IMR-90 (cell line): Measurements from ENCODE around the gene MAPKAP1. TPM values are rescaled to one million over a fixed set of nuclear protein-coding genes. Genes with fewer than 3 reads are reported as not detected.

Experiments used
- ATAC-seq: fragments of 200-7000 bp; cut with Tn5 transposase; 2 replicates; pipeline ENCODE4 v1.9.1; 2020; ENCODE audit warnings: low read depth, mild to moderate bottlenecking, moderate library complexity
- BruUV-seq: library from RNA; stranded (reverse); fragments of 400-500 nt; replicated peaks from 2 replicates; lab custom pipeline; 2021; lab: Mats Ljungman, UMichigan
- CTCF ChIA-PET: fragments of 300-600 bp; formaldehyde crosslinking; extraction: SDS; loops from one replicate; lab custom pipeline; 2021; ENCODE audit warnings: antibody characterized with exemption; lab: Yijun Ruan, JAX
- POLR2A ChIA-PET: fragments of 300-600 bp; sonication (Branson Sonifier 250); formaldehyde crosslinking; loops from one replicate; lab custom pipeline; 2022; ENCODE audit warnings: antibody characterized with exemption; ENCODE audit not compliant: unreplicated experiment; lab: Charles Lee
- DNase-seq: peaks from one replicate; pipeline ENCODE4 v3.0.0; 2013
- H2AFZ ChIP-seq: replicated peaks from 2 replicates; pipeline ENCODE3; 2013; ENCODE audit warnings: low read length, mild to moderate bottlenecking; ENCODE audit not compliant: poor library complexity
- H2AK5ac ChIP-seq: 2 replicates; pipeline ENCODE4 v1.6.1; 2013; ENCODE audit warnings: low read depth, low read length, inconsistent platforms
- H2AK9ac ChIP-seq: replicated peaks from 2 replicates; pipeline ENCODE3; 2013; ENCODE audit warnings: mild to moderate bottlenecking, low read depth, low read length, moderate library complexity; ENCODE audit not compliant: poor library complexity
- H2BK120ac ChIP-seq: 2 replicates; pipeline ENCODE4 v1.6.1; 2013; ENCODE audit warnings: low read depth, low read length, inconsistent platforms
- H2BK15ac ChIP-seq: 3 replicates; pipeline ENCODE4 v1.6.1; 2013; ENCODE audit warnings: low read depth, low read length, inconsistent platforms
- H2BK20ac ChIP-seq: 2 replicates; pipeline ENCODE4 v1.6.1; 2013; ENCODE audit warnings: low read depth, mild to moderate bottlenecking, inconsistent platforms, low read length, moderate library complexity
- H2BK5ac ChIP-seq: 2 replicates; pipeline ENCODE4 v1.6.1; 2013; ENCODE audit warnings: mild to moderate bottlenecking, low read depth, low read length, inconsistent platforms; ENCODE audit not compliant: poor library complexity, severe bottlenecking
- H3K14ac ChIP-seq: replicated peaks from 2 replicates; pipeline ENCODE4 v1.6.1; 2013; ENCODE audit warnings: low read depth, low read length, inconsistent platforms
- H3K18ac ChIP-seq: 2 replicates; pipeline ENCODE4 v1.6.1; 2013; ENCODE audit warnings: low read depth, low read length, control low read depth
- H3K23ac ChIP-seq: 2 replicates; pipeline ENCODE4 v1.6.1; 2013; ENCODE audit warnings: low read depth, low read length, inconsistent platforms
- H3K27ac ChIP-seq: 2 replicates; pipeline ENCODE4 v1.5.1; 2013; ENCODE audit warnings: mild to moderate bottlenecking, control low read depth, low read length; ENCODE audit not compliant: insufficient read depth
- H3K27me3 ChIP-seq: 2 replicates; pipeline ENCODE4 v1.6.1; 2013; ENCODE audit warnings: low read length; ENCODE audit not compliant: control insufficient read depth, insufficient read depth
- H3K36me3 ChIP-seq: 2 replicates; pipeline ENCODE4 v1.6.1; 2013; ENCODE audit warnings: low read length, mixed read lengths; ENCODE audit not compliant: control insufficient read depth, insufficient read depth
- H3K4ac ChIP-seq: 2 replicates; pipeline ENCODE4 v1.6.1; 2013; ENCODE audit warnings: low read depth, low read length, inconsistent platforms
- H3K4me1 ChIP-seq: 2 replicates; pipeline ENCODE4 v1.6.1; 2013; ENCODE audit warnings: low read length, mixed read lengths; ENCODE audit not compliant: control insufficient read depth, insufficient read depth
- H3K4me2 ChIP-seq: 2 replicates; pipeline ENCODE4 v1.6.1; 2013; ENCODE audit warnings: low read depth, mild to moderate bottlenecking, control low read depth, low read length, moderate library complexity
- H3K4me3 ChIP-seq: 2 replicates; pipeline ENCODE4 v1.5.1; 2013; ENCODE audit warnings: low read depth, mild to moderate bottlenecking, control low read depth, low read length, moderate library complexity; ENCODE audit not compliant: insufficient read depth
- H3K56ac ChIP-seq: 2 replicates; pipeline ENCODE4 v1.6.1; 2013; ENCODE audit warnings: low read length, inconsistent platforms; ENCODE audit not compliant: insufficient read depth; ENCODE audit errors: extremely low read depth
- H3K79me1 ChIP-seq, 2 experiments: 2 replicates each; pipeline ENCODE4 v1.6.1; 2013; ENCODE audit warnings: low read length in 2 of 2, inconsistent platforms in 1 of 2, low read depth in 1 of 2
- H3K9ac ChIP-seq: 2 replicates; pipeline ENCODE4 v1.6.1; 2013; ENCODE audit warnings: low read depth, low read length, control low read depth
- H3K9me1 ChIP-seq: 2 replicates; pipeline ENCODE4 v1.6.1; 2013; ENCODE audit warnings: low read length, inconsistent platforms; ENCODE audit not compliant: insufficient read depth
- H3K9me3 ChIP-seq: 2 replicates; pipeline ENCODE4 v1.6.1; 2013; ENCODE audit warnings: low read length; ENCODE audit not compliant: control insufficient read depth, insufficient read depth
- H4K20me1 ChIP-seq: 2 replicates; pipeline ENCODE4 v1.6.1; 2013; ENCODE audit warnings: low read length, inconsistent platforms; ENCODE audit not compliant: insufficient read depth
- H4K5ac ChIP-seq: 2 replicates; pipeline ENCODE4 v1.6.1; 2013; ENCODE audit warnings: mild to moderate bottlenecking, low read depth, low read length, control low read depth
- H4K8ac ChIP-seq, 2 experiments: 2 replicates each; pipeline ENCODE4 v1.6.1; 2013; ENCODE audit warnings: low read depth in 2 of 2, low read length in 2 of 2, control low read depth in 1 of 2, inconsistent platforms in 1 of 2
- H4K91ac ChIP-seq: 2 replicates; pipeline ENCODE4 v1.6.1; 2013; ENCODE audit warnings: low read depth, low read length, inconsistent platforms; ENCODE audit not compliant: insufficient read depth
- CEBPB ChIP-seq: IDR thresholded peaks from 2 replicates; pipeline ENCODE4 v1.6.1; 2012; ENCODE audit warnings: low read depth, low read length, improper control_type of control experiment
- CHD1 ChIP-seq: IDR thresholded peaks from 2 replicates; pipeline ENCODE4 v1.6.1; 2012; ENCODE audit warnings: low read depth, low read length, improper control_type of control experiment
- ELK1 ChIP-seq: fragments of 150-350 bp; IDR thresholded peaks from 2 replicates; pipeline ENCODE4 v1.6.1; 2016; ENCODE audit warnings: low read depth, mild to moderate bottlenecking, low read length, moderate library complexity, borderline replicate concordance
- FOS ChIP-seq: fragments of 150-350 bp; IDR thresholded peaks from 2 replicates; pipeline ENCODE4 v1.6.1; 2016; ENCODE audit warnings: low read depth, low read length
- MAFK ChIP-seq: IDR thresholded peaks from 2 replicates; pipeline ENCODE4 v1.6.1; 2012; ENCODE audit warnings: low read depth, low read length, improper control_type of control experiment
- NFE2L2 ChIP-seq: fragments of 150-350 bp; IDR thresholded peaks from 2 replicates; pipeline ENCODE4 v1.6.1; 2016; ENCODE audit warnings: low read depth, mild to moderate bottlenecking, low read length
- POLR2A ChIP-seq: IDR thresholded peaks from 2 replicates; pipeline ENCODE4 v1.6.1; 2012; ENCODE audit warnings: mild to moderate bottlenecking, low read depth, low read length
- RCOR1 ChIP-seq: IDR thresholded peaks from 2 replicates; pipeline ENCODE4 v1.6.1; 2012; ENCODE audit warnings: mild to moderate bottlenecking, low read length, improper control_type of control experiment; ENCODE audit not compliant: insufficient replicate concordance
- RFX5 ChIP-seq: IDR thresholded peaks from 2 replicates; pipeline ENCODE4 v1.8.0; 2012; ENCODE audit warnings: low read depth, mild to moderate bottlenecking, low read length, moderate library complexity
- SMC3 ChIP-seq: fragments of 150-350 bp; IDR thresholded peaks from 2 replicates; pipeline ENCODE4 v1.6.1; 2016; ENCODE audit warnings: low read depth, mild to moderate bottlenecking, antibody characterized with exemption, low read length, moderate library complexity
- USF2 ChIP-seq: fragments of 150-350 bp; IDR thresholded peaks from 2 replicates; pipeline ENCODE4 v1.6.1; 2017; ENCODE audit warnings: mild to moderate bottlenecking, antibody characterized with exemption, low read length, low read depth
- WGBS, 2 experiments: methylation state at CpG; one replicate each; pipeline versions ENCODE4 v1.1.5 to v1.1.7; 2013; ENCODE audit warnings: missing lambda C conversion rate in 2 of 2; ENCODE audit not compliant: insufficient read length in 1 of 2; ENCODE audit errors: extremely low coverage in 2 of 2; 5-methylcytosine and 5-hydroxymethylcytosine counted together
- dilution Hi-C: fragments of 300-500 bp; cut with HindIII; formaldehyde crosslinking; loops from one replicate; pipeline ENCODE4 v1.14.3; 2018; ENCODE audit warnings: low sequenced_read_pairs; ENCODE audit not compliant: unreplicated experiment
- in situ Hi-C: fragments of 300-500 bp; cut with MboI; formaldehyde crosslinking; loops from 3 replicates; pipeline ENCODE4 v1.14.3; 2019; ENCODE audit warnings: low sequenced_read_pairs, inconsistent platforms, mixed read lengths
- intact Hi-C: fragments of 100-400 bp; cut with micrococcal nuclease; formaldehyde crosslinking; loops from 2 replicates; pipeline ENCODE4 v1.10.0; 2022
- polyA plus RNA-seq, 3 experiments: library from polyadenylated mRNA; depleted of rRNA; stranded (reverse); fragments of >200 nt; gene quantifications; 2 replicates each; pipeline ENCODE4 v1.2.3, GENCODE V29; 2012; ENCODE audit warnings: low replicate concordance in 1 of 3
- total RNA-seq: library from RNA; depleted of rRNA; stranded (reverse); fragments of >200 nt; gene quantifications from 2 replicates; pipeline ENCODE4 v1.2.3, GENCODE V29; 2012

Gene MAPKAP1
- total and polyA plus RNA-seq, 2 of the 4 experiments (the other 2 are of a cell fraction), result 87.2 to 158 TPM

- 89% methylated on average over 15 of the region's 18 CpGs; no CpG with 5 or more reads in 1 of the 2 experiments for WGBS, 2 experiments
- Histone ChIP-seq H2AK5ac (no peak overlapping the region; the same call in 1 of the 2 replicates), H3K9me1 (no peaks in the 10 kb centered on the region; the same call in 1 of the 2 replicates), H4K20me1 (no peaks in the 10 kb centered on the region), H3K9me3 (no peaks in the 10 kb centered on the region), H3K23ac (no peak overlapping the region), H4K5ac (no peak overlapping the region), H4K91ac (no peak overlapping the region), H3K36me3 (no peaks in the 10 kb centered on the region), H2AK9ac (no peak overlapping the region), H2BK15ac (no peak overlapping the region), H2BK20ac (no peak overlapping the region), H2BK5ac (no peak overlapping the region), H3K79me1 (no peaks in the 10 kb centered on the region), H3K4me3 (no peak overlapping the region), H3K4me2 (no peak overlapping the region), H3K56ac (no peak overlapping the region), H3K14ac (no peak overlapping the region), H4K8ac (no peak overlapping the region), H3K4me1 (no peaks in the 10 kb centered on the region), H3K18ac (no peak overlapping the region), H3K27me3 (no peaks in the 10 kb centered on the region; the same call in 1 of the 2 replicates), H2AFZ (no peak overlapping the region), H3K27ac (no peak overlapping the region), H3K4ac (no peak overlapping the region), H2BK120ac (no peak overlapping the region), H3K9ac (no peak overlapping the region)
- ChIA-PET CTCF (interaction anchor here (0.6 kb wide), 1 partner anchor 86 kb away, joined by 4 read pairs; no protein-coding TSS in a partner anchor), POLR2A (no interaction called here)
- intact Hi-C loops, result no loop called here
- DNase-seq, result no peak
- BruUV-seq, result no TSS peak
- TF ChIP-seq SMC3, result no peak
- no peak for TF ChIP-seq RCOR1
- no peak for TF ChIP-seq RFX5
- TF ChIP-seq POLR2A, result no peak
- no peak for TF ChIP-seq MAFK
- no peak for TF ChIP-seq NFE2L2
- TF ChIP-seq FOS, result no peak
- no peak for TF ChIP-seq CEBPB
- TF ChIP-seq USF2, result no peak
- no peak for TF ChIP-seq CHD1
- TF ChIP-seq ELK1, result no peak
- dilution Hi-C loops, result no loop called here
- in situ Hi-C loops, result no loop called here
- no peak for ATAC-seq
These were observed 279.5 kb downstream of the MAPKAP1 start for GRCh38 chr9:125427556-125427955.
